ENCODE results near the gene LHB. TPM values are rescaled to one million over a fixed set of nuclear protein-coding genes. Genes with fewer than 3 reads are reported as not detected.
"Not testable (repeated sequence)": the region's sequence is repeated elsewhere in the genome, so short reads cannot be mapped to it uniquely, and the experiment has no call there.

The LHB gene
- polyA plus RNA-seq (ENCODE audit: insufficient read length), result not detected

DNA sequence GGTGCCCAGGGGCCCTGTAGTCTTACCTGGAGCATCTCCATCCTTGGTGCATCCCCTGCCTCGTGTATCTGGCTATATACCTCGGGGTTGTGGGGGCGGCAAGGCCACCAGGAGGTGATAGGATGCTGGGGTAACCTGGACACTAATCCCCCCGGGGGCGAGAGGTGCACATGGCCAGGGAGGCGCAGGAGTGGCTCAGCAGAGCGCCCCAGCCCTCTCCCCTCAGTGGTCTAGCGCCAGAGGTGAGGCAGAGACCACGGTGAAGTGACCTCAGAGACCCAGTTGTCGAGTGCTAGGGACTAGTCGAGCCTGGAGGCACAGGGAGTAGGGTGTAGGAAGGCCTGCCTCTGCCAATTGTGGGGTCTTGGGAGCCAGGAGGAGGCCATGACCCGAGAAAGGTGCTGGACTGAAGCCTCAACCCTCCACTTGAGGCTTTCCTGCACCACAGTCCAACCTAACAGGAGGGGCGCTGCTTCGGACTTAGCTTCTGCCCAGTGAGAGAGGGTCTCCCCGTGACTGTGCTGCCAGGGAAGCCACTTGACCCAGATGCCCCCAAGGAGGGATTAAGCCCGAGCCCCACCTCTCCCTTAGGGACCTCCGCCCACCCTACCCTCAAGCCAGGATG, at the start of gene LHB:
Gene LHB (minus strand): TSS at position 51 of the 625 bp plus-strand sequence. CDS start 10 bp downstream, at position 41.
- DNase-seq, result no peak

DNA sequence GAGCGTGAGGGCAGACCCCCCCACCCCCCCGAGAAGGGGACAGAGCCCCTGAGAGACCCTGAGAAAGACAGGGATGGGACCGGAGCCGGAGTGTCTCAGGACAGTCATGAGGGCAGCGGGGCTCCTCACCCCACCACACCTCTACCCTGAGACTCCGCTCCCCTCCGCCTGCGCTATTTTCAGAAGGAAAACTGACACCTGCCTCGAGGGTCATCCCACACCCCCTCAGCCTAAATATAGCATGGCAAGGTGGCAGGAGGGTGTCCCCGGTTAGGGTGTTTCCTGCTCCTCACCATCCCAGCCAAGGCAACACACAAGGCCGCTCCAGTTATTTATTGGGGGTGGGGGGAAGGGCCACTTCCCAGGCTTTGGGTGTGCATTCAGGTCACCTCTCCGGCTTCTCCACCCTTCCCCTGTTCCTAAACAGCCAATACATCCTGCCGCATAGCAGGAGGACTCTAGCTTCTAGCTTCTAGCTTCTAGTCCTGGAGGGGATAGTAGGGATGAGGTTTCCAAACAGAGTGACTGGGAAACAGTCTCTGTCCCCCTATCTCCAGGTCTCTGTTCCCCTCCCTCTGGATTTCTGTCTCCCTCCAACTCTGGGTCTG, 49.1 kb upstream of the LHB start:
- no peak for DNase-seq

DNA sequence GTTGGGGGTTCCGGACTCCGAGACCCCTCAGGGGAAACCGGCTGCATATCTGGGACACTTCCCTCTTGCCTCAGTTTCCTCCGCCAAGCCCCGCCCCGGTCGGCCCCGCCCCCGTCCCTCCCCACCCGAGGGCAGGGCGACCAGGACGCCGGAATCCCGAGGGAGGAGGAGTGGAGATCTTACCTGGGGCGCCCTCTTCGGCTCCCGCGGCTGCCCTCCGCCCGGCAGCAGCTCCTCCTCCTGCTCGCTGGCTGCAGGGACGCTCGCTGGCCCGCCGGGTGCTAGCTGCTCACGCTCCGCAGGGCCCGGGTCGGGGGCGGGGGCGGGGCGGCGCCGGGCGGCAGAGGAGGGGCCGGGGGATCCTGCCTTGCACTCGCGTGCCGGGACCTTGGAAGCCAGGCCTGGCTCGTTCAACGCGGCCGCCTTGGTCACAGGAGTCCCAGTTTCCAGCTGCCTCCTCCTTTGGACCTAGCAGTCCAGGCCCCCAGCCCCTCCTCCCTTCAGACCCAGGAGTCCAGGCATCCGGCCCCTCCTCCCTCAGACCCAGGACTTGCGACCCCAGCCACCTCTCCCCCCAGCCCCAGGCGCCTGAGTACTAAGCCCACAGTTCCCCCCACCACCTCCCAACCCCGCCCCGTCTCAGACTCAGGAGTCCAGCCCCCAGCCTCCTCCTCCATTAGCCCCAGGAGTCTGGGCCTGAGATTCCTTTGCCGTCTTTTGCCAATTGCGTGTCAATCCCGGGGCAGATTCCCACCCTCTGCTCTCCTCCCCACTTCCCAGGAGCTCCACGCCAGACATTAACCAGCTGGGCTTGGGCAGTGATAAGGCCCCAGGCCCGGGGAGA, 48.1 kb upstream of the LHB start, which contains the start of gene NTF4:
Gene NTF4 (minus strand): TSS at position 51 of the 844 bp plus-strand sequence. CDS start 2,821 bp downstream, outside the sequence.
- no peak for DNase-seq

DNA sequence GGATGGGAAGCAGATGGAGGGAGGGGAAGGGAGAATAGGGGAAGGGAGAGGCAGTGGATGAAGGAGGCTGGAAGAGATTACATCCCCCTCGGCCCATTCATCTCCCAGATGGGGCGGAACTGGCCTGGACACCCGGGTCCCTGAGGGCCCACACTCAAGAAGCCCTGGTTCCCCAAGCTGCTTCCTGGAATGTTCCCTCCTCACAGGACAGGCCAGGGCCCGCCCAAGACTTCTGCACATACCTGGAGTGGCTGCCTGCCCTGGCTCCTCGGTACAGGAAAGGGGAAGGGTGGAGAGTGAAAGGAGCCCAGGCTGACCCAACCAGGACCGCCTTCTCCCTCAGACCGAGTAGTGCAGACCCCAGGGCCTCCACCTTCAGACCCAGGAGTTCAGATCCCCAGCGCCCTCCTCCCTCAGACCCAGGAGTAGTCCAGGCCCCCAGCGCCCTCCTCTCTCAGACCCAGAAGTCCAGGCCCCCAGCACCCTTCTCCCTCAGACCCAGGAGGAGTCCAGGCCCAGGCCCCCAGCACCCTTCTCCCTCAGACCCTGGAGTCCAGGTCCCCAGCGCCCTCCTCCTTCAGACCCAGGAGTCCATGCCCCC, 47.2 kb upstream of the LHB start:
- DNase-seq, result no peak

DNA sequence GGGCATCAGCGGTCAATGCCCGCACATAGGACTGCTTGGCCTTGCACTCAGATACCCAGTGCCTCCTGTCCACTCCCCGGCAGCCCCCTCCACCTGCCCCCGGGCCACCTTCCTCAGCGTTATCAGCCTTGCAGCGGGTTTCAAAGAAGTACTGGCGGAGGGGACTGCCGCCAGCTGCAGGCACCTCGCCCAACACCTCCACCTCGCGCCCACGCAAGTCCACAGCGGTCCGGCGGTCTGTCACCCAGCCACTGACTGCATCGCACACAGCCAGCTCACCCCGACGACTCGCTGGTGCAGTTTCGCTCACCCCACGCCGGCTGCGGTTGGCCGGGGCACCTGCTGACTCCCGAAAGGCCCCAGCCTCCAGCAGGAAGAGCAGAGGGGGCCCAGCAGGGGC, 44.6 kb upstream of the LHB start:
- no peak for DNase-seq

DNA sequence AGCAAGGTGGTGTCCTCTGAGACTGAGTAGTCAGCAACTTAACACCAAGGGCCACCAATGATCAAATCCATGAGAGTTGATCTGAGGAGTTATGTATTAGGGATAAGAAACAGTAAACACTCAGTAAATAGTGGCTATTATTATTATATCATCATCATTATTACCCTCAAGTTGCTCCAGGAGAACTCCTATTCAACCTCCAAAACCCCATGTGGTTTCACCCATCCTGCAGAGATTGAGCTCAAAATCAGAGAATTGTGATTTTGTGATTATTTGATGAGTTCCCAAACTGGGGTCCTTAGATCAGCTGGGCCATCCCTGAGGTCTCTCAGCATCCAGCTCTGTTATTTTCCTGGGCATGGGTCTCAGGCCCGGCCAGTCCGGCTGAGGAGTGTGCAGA, 44.1 kb upstream of the LHB start:
- DNase-seq, result no peak

DNA sequence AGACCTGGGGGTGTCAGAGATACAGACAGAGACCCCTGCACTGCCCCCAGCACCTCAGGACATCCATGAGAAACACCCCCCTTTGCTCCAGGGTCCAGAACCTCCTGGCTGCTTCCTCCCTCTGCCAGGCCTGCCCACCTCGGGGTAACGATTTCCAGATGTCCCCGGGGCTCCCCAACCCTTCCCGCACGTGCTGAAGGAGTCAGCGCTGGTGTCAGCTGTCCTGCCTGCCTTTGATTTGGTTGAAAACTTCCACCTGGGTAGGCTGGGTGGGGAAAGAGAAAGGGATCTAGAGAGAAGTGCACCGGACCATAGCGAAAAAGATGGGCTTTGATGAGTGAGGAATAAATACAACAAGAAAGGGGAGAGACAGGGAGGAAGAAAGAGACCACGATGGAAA, 42.2 kb upstream of the LHB start:
- no peak for DNase-seq

DNA sequence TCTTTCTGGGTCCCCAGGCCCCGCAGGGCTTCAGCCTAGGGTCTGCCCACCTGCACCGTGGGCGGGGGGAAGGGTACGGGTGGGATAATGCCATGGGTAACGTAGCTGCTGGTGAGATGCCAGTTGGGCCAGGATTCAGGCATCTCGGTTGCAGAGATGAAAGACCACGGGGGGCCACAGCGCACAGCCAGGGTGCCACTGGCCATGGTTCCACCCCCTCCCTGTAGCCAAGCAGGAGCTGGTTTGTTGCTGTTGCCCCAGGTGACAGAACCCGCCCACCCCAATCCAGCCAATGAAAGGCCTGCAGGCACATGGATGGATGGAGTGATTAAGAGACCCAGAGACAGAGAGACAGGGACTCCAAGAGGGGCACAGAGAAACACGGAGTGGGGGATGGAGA, 41.7 kb upstream of the LHB start:
- DNase-seq, result no peak

DNA sequence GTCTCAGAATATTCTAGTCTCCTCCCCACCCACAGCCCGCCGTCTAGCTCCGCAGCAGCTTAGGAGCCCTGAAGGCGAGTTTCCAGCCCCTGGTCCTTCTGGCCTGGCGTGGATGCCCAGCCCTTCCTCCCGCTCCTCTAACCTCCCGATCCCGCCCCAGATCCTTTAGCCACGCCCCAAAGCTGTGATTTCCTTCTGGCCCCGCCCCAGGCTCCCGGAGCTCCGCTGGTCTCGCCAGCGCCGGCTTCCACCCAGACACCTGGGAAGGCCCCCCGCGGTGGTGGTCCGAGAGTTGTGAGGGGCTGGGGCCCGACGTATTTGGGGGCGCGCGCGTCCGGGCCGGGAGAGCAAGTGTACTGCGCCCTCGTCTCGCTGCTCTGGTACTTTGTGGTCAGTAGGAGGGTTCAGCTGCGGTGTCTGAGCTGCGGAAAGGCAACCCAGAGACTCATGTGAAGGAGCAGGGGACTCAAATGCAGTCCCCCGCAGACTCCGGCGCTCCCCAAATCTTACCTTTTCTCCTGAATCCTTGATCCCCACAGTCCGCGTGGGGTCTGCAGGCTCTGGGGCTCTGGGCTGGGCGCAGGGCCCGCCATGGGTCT, 40.8 kb upstream of the LHB start, which contains the start of gene CGB7:
Gene CGB7 (minus strand): TSS at position 114 of the 599 bp plus-strand sequence. CDS start 2,374 bp downstream, outside the sequence.
- no peak for DNase-seq

DNA sequence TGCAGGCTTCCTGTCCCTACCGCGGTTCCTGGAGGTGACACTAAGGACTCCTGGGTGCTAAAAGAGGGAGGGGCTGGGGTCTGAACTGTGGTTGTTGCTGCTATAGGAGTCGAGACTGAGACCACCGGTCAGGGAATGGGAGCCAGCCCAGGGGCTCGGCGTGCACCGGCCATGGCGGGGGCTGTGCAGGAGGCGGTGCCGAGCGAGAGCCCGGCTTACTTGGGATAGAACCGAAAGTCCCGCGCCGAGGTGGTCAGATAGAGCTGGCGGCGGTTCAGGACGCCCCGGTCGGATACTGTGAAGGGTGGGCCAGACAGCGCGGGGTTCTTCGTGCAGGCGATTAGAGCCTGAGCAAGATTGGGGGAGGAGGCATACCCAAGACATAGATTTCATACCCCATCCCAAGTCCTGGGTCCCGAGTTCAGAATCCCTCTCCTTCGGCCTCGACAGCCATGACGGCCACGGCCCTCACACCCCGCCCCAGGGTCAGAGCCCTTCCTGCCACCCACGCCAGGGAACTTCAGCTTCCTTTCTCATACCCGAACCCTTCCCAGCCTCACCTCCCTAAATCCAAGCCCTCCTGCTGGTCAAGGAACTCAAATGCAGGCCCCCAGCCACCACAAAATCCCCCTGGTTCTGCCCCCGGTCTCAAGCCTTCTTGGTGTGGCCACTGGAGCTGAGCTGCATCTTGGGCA, 40.2 kb upstream of the LHB start:
- not testable (repeated sequence) for DNase-seq

DNA sequence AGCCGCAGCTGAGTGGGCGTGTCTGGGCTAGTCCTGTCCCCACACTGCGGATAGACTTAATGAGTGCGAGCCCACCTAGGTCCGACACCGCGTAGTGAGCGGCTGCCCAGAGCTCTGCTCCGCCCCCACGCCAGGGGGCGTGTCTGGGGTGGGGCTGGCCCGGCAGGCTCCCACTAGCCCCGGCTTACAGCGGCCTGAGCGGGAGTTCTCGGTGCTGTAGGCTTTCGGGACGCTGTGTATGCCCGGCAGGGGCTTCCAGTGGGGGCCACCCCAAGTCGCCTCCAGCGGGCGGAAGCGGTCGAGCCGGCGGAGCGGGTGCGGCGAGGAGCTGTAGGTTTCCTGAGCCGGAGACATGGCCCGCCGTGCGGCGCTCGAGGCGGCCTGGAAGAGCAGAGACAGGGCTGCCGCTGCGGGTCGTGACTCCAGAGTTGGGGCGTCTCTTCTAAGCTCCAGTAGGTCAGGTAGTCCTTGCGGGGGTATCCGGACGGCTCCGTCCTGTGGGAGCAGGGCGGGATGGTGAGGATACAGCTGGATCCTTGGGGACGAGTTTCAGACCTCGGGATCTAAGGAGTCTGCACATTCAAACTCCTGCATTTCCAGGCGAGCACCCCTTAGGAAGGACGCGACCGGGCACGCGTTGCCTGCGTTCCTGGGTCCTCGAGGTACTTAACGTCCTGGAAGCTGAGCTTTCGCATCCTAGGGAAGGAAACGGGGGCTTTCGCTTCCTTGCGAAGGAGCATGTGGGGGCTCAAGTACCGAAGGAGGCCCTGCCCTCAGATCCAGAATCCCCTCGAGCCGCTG, 39.4 kb upstream of the LHB start:
- DNase-seq, result peak; percentile 46

DNA sequence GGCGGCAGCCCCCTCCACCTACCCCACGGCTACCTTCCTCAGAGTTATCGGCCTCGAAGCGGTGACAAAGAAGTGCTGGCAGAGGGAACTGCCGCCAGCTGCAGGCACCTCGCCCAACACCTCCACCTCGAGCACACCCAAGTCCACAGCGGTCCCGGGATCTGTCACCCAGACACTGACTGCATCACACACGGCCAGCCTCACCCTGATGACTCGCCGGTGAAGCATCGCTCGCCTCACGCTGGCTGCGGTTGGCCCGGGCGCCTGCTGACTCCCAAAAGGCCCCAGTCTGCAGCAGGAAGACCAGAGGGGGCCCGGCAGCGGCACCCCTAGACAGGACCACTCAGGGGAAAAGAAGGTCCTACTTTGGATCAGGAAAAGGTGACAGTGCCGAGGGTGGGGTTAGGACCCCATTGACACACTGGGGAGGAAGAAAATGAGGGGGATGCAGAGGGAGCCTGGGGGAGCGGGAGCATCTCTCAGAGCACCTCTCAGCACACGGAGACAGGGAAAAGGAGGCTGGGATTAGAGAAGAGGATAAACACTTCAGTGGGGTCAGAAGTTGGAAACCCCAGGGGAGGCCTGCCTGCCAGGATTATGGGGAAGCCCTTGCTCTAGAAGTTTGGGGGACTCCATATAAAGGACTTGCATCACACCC, 33.6 kb upstream of the LHB start:
- DNase-seq, result not testable (repeated sequence)

DNA sequence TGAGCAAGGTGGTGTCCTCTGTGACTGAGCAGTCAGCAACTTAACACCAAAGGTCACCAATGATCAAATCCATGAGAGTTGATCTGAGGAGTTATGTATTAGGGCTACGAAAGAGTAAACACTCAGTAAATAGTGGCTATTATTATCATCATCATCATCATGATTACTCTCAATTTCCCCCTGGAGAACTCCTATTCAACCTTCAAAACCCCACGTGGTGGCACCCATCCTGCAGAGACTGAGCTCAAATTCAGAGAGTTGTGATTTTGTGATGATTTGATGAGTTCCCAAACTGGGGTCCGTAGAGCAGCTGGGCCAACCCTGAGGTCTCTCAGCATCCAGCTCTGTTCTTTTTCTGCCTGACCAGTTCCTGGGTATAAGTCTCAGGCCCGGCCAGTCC, 32.9 kb upstream of the LHB start:
- not testable (repeated sequence) for DNase-seq

DNA sequence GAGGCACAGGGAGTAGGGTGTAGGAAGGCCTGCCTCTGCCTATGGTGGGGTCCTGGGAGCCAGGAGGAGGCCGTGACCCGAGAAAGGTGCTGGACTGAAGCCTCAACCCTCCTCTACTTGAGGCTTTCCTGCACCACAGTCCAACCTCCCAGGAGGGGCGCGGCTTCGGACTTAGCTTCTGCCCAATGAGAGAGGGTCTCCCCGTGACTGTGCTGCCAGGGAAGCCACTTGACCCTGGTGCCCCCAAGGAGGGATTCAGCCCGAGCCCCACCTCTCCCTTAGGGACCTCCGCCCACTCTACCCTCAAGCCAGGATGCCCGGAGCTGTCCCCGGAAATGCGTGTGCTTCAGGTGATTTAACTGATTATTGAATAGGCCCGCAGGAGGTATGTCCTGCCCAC, 32.1 kb upstream of the LHB start, which contains the start of gene CGB8:
Gene CGB8 (minus strand): TSS at position 101 of the 400 bp plus-strand sequence. CDS start 372 bp downstream, outside the sequence.
- not testable (repeated sequence) for DNase-seq

DNA sequence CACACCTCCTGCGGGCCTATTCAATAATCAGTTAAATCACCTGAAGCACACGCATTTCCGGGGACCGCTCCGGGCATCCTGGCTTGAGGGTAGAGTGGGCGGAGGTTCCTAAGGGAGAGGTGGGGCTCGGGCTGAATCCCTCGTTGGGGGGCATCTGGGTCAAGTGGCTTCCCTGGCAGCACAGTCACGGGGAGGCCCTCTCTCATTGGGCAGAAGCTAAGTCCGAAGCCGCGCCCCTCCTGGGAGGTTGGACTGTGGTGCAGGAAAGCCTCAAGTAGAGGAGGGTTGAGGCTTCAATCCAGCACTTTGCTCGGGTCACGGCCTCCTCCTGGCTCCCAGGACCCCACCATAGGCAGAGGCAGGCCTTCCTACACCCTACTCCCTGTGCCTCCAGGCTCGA, 26.7 kb upstream of the LHB start, which contains the start of gene CGB5:
Gene CGB5 (plus strand): TSS at position 301 of the 400 bp plus-strand sequence. CDS start 362 bp downstream, outside the sequence.
- not testable (repeated sequence) for DNase-seq

DNA sequence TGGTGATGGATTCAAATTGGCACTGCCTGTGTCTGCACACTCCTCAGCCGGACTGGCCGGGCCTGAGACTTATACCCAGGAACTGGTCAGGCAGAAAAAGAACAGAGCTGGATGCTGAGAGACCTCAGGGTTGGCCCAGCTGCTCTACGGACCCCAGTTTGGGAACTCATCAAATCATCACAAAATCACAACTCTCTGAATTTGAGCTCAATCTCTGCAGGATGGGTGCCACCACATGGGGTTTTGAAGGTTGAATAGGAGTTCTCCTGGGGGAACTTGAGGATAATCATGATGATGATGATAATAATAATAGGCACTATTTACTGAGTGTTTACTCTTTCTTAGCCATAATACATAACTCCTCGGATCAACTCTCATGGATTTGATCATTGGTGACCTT, 25.8 kb upstream of the LHB start:
- not testable (repeated sequence) for DNase-seq

DNA sequence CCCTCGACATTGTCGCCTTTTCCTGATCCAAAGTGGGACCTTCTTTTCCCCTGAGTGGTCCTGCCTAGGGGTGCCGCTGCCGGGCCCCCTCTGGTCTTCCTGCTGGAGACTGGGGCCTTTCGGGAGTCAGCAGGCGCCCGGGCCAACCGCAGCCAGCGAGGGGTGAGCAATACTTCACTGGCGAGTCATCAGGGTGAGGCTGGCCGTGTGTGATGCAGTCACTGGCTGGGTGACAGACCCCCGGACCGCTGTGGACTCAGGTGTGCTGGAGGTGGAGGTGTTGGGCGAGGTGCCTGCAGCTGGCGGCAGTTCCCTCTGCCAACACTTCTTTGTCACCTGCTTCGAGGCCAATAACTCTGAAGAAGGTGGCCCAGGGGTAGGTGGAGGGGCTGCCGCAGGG, 25.3 kb upstream of the LHB start:
- no peak for DNase-seq

DNA sequence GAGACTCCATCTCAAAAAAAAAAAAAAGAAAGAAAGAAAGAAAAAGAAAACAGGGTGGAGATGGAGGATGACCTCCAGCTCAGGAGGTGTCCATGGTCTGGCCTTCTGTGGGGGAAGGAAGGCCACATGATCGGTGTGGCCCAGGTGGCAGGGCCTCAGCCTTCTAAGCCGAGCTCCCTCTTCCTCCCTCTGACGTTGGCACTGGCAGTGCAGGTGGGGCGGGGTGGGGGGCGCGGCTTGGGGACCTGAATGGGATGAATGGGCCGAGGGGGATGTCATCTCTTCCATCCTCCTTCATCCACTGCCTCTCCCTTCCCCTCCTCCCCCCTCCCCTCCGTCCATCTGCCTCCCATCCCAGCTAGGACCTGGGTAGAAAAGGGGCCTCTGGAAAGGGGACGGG, 22.8 kb upstream of the LHB start:
- not testable (repeated sequence) for DNase-seq

DNA sequence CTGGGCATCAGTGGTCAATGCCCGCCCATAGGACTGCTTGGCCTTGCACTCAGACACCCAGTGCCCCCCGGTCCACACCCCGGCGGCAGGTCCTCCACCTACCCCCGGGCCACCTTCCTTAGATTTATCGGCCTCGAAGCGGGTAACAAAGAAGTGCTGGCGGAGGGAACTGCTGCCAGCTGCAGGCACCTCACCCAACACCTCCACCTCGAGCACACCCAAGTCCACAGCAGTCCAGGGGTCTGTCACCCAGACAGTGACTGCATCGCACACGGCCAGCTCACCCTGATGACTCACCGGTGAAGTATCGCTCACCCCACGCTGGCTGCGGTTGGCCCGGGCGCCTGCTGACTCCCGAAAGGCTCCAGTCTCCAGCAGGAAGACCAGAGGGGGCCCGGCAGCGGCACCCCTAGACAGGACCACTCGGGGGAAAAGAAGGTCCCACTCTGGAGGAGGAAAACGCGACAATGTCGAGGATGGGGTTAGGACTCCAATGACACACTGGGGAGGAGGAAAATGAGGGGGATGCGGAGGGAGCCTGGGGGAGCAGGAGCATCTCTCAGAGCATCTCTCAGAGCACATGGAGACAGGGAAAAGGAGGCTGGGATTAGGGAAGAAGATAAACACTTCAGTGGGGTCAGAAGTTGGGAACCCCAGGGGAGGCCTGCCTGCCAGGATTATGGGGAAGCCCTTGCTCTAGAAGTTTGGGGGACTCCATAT, 21.8 kb upstream of the LHB start:
- not testable (repeated sequence) for DNase-seq

All from hindlimb muscle (tissue), 1 donor.